ENCODE results near the gene IZUMO4.

Gene IZUMO4

DNA sequence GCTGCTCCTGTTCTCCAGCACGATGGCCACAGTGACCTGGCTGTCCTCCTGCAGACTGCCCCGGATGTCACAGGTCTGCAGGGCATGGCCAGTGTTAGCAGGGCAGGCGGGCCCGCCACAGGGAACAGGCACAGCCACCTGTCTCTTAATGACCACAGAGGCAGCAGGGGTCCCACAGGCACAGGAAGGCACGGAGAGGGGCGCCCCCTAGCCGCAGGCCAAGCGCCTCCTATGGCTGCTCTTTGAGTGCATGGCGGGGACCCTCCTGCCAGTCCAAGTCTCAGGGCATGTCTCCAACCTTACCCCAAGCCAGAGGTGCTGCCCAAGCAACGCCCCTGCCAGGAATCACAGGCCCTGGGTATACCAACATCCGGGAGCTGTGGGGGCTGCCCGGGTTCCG, 14.1 kb downstream of the IZUMO4 start:
- POLR2A ChIA-PET: no interaction called here
- H3K4me3 ChIP-seq (ENCODE audit: control insufficient read depth in 1 of 7, extremely low read depth in 1 of 7, insufficient read depth in 4 of 7, low read depth in 2 of 7, low read length in 6 of 7): no peak overlapping the region
- H3K27ac ChIP-seq (ENCODE audit: insufficient read depth in 1 of 2, low read depth in 1 of 2, low read length in 2 of 2, poor library complexity in 1 of 2, severe bottlenecking in 2 of 2): no peak overlapping the region
- H3K36me3 ChIP-seq (ENCODE audit: control insufficient read depth in 4 of 4, insufficient read depth in 4 of 4, low read length in 3 of 4): peaks cover 14 to 96% (median 72%) of the 10 kb centered on the region in 4 experiments
- CTCF ChIA-PET: no interaction called here
- 97% methylated on average over 10 of the region's 13 CpGs for WGBS (ENCODE audit: insufficient coverage)
- H3K9me3 ChIP-seq (ENCODE audit: control extremely low read depth in 1 of 5, control insufficient read depth in 4 of 5, insufficient read depth in 2 of 5, low read depth in 1 of 5, low read length in 4 of 5): peaks cover 0 to 5% (median 0%) of the 10 kb centered on the region in 5 experiments
- H3K4me1 ChIP-seq (ENCODE audit: control extremely low read depth in 1 of 4, control insufficient read depth in 4 of 4, insufficient read depth in 4 of 4, low read length in 3 of 4): no peaks in the 10 kb centered on the region
- H3K27me3 ChIP-seq (replicated peaks in 2 of 5; ENCODE audit: control insufficient read depth in 4 of 5, insufficient read depth in 5 of 5, low read length in 4 of 5): no peaks in the 10 kb centered on the region
- DNase-seq: no peak

- H3K4me1 ChIP-seq (ENCODE audit: control extremely low read depth in 1 of 4, control insufficient read depth in 4 of 4, insufficient read depth in 4 of 4, low read length in 3 of 4): no peaks in the 10 kb centered on the region
- no peak for DNase-seq
- H3K4me3 ChIP-seq (ENCODE audit: control insufficient read depth in 1 of 7, extremely low read depth in 1 of 7, insufficient read depth in 4 of 7, low read depth in 2 of 7, low read length in 6 of 7): no peak overlapping the region
- ChIA-PET CTCF (no interaction called here), POLR2A (interaction anchor here (0.9 kb wide), 1 partner anchor 69 kb away, joined by 3 read pairs; no protein-coding TSS in a partner anchor)
- WGBS (ENCODE audit: insufficient coverage): 96% methylated on average over 22 of the region's 22 CpGs
- H3K36me3 ChIP-seq (ENCODE audit: control insufficient read depth in 4 of 4, insufficient read depth in 4 of 4, low read length in 3 of 4): peaks cover 12 to 96% (median 73%) of the 10 kb centered on the region in 4 experiments
- no peaks in the 10 kb centered on the region for H3K9me3 ChIP-seq (ENCODE audit: control extremely low read depth in 1 of 5, control insufficient read depth in 4 of 5, insufficient read depth in 2 of 5, low read depth in 1 of 5, low read length in 4 of 5)
- no peaks in the 10 kb centered on the region for H3K27me3 ChIP-seq (replicated peaks in 2 of 5; ENCODE audit: control insufficient read depth in 4 of 5, insufficient read depth in 5 of 5, low read length in 4 of 5)
- no peak overlapping the region for H3K27ac ChIP-seq (ENCODE audit: insufficient read depth in 1 of 2, low read depth in 1 of 2, low read length in 2 of 2, poor library complexity in 1 of 2, severe bottlenecking in 2 of 2)
Observed at GRCh38 chr19:2111425-2111824, 14.7 kb downstream of the IZUMO4 start.

DNA sequence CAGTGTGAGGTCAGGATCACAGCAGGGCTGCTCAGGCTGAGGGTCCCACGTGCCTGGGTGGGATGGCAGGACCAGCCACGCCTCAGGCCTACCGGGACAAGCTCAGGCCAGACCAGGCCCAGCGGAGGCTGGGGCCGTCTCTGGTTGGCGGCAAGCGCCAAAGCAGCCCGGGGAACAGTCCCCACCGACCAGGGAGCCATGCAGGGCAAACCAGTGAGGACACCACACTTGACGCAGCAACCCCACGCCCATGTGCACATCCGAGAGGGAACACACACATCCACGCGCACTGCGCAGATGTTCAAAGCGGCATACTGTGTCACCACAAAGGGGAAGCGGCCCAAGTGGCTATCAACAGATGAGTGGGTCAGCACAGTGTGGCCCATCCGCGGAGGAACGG, 15.2 kb downstream of the IZUMO4 start:
- DNase-seq: no peak
- Histone ChIP-seq H3K27ac (ENCODE audit: insufficient read depth in 1 of 2, low read depth in 1 of 2, low read length in 2 of 2, poor library complexity in 1 of 2, severe bottlenecking in 2 of 2) (no peak overlapping the region), H3K4me1 (ENCODE audit: control extremely low read depth in 1 of 4, control insufficient read depth in 4 of 4, insufficient read depth in 4 of 4, low read length in 3 of 4) (no peaks in the 10 kb centered on the region), H3K36me3 (ENCODE audit: control insufficient read depth in 4 of 4, insufficient read depth in 4 of 4, low read length in 3 of 4) (peaks cover 9 to 96% (median 72%) of the 10 kb centered on the region in 4 experiments), H3K27me3 (replicated peaks in 2 of 5; ENCODE audit: control insufficient read depth in 4 of 5, insufficient read depth in 5 of 5, low read length in 4 of 5) (no peaks in the 10 kb centered on the region), H3K9me3 (ENCODE audit: control extremely low read depth in 1 of 5, control insufficient read depth in 4 of 5, insufficient read depth in 2 of 5, low read depth in 1 of 5, low read length in 4 of 5) (no peaks in the 10 kb centered on the region), H3K4me3 (ENCODE audit: control insufficient read depth in 1 of 7, extremely low read depth in 1 of 7, insufficient read depth in 4 of 7, low read depth in 2 of 7, low read length in 6 of 7) (no peak overlapping the region)
- CTCF ChIA-PET: no interaction called here
- WGBS (ENCODE audit: insufficient coverage): 99% methylated on average over 20 of the region's 20 CpGs
- POLR2A ChIA-PET: interaction anchor here (0.9 kb wide), 1 partner anchor 70 kb away, joined by 3 read pairs; no protein-coding TSS in a partner anchor

DNA sequence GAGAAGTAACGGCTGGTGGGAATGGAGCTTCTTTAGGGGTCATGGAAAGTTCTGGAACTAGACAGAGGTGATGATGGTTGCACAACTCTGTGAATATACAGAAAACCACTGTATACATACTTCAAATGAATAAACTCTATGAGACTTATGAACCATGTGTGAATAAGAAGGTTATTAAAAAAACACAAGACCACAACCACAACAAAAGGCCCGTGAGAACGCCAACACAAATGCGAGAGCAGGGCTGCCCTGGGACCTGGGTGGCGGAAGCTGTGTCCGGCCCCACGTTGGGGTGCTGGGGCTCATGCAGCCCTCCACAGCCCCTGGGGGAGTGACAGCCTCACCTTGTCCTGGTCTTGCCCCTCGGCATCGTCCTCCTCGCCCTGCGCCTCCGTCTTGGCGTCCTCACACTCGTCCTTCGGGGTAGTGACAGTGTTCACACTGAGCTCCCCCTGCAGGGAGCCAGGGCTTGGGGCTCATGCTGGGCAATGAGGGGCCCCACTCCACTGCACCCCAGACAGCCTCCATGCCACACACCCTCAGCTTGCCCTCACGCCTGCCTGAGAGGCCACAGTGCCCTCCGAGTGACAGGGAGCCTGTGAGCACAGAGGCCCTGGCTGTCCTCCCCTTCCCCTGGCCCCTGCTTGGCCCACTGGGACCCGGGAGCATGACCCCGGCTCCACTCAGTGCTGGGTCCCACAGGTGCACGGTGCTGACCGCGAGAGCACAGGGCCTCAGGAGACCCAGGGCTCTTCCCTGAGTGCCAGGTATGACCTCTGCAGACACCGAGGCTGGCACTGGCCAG, 16.0 kb downstream of the IZUMO4 start:
- H3K27ac ChIP-seq (ENCODE audit: insufficient read depth in 1 of 2, low read depth in 1 of 2, low read length in 2 of 2, poor library complexity in 1 of 2, severe bottlenecking in 2 of 2): no peak overlapping the region
- H3K4me1 ChIP-seq (ENCODE audit: control extremely low read depth in 1 of 4, control insufficient read depth in 4 of 4, insufficient read depth in 4 of 4, low read length in 3 of 4): no peaks in the 10 kb centered on the region
- H3K9me3 ChIP-seq (ENCODE audit: control extremely low read depth in 1 of 5, control insufficient read depth in 4 of 5, insufficient read depth in 2 of 5, low read depth in 1 of 5, low read length in 4 of 5): no peaks in the 10 kb centered on the region
- POLR2A ChIA-PET: no interaction called here
- CTCF ChIA-PET: interaction anchor here (0.5 kb wide), 1 partner anchor 93 kb away, joined by 3 read pairs; no protein-coding TSS in a partner anchor
- H3K36me3 ChIP-seq (ENCODE audit: control insufficient read depth in 4 of 4, insufficient read depth in 4 of 4, low read length in 3 of 4): peaks cover 9 to 99% (median 77%) of the 10 kb centered on the region in 4 experiments
- no peaks in the 10 kb centered on the region for H3K27me3 ChIP-seq (replicated peaks in 2 of 5; ENCODE audit: control insufficient read depth in 4 of 5, insufficient read depth in 5 of 5, low read length in 4 of 5)
- 93% methylated on average over 17 of the region's 23 CpGs for WGBS (ENCODE audit: insufficient coverage)
- H3K4me3 ChIP-seq (ENCODE audit: control insufficient read depth in 1 of 7, extremely low read depth in 1 of 7, insufficient read depth in 4 of 7, low read depth in 2 of 7, low read length in 6 of 7): no peak overlapping the region
- no peak for DNase-seq

- Histone ChIP-seq H3K4me1 (ENCODE audit: control extremely low read depth in 1 of 4, control insufficient read depth in 4 of 4, insufficient read depth in 4 of 4, low read length in 3 of 4) (no peaks in the 10 kb centered on the region), H3K36me3 (ENCODE audit: control insufficient read depth in 4 of 4, insufficient read depth in 4 of 4, low read length in 3 of 4) (peaks cover 9 to 99% (median 78%) of the 10 kb centered on the region in 4 experiments), H3K27me3 (replicated peaks in 2 of 5; ENCODE audit: control insufficient read depth in 4 of 5, insufficient read depth in 5 of 5, low read length in 4 of 5) (no peaks in the 10 kb centered on the region), H3K9me3 (ENCODE audit: control extremely low read depth in 1 of 5, control insufficient read depth in 4 of 5, insufficient read depth in 2 of 5, low read depth in 1 of 5, low read length in 4 of 5) (no peaks in the 10 kb centered on the region), H3K27ac (ENCODE audit: insufficient read depth in 1 of 2, low read depth in 1 of 2, low read length in 2 of 2, poor library complexity in 1 of 2, severe bottlenecking in 2 of 2) (no peak overlapping the region), H3K4me3 (ENCODE audit: control insufficient read depth in 1 of 7, extremely low read depth in 1 of 7, insufficient read depth in 4 of 7, low read depth in 2 of 7, low read length in 6 of 7) (no peak overlapping the region)
- ChIA-PET CTCF (no interaction called here), POLR2A (no interaction called here)
- 97% methylated on average over 19 of the region's 24 CpGs for WGBS (ENCODE audit: insufficient coverage)
- DNase-seq: no peak
Observed at GRCh38 chr19:2113439-2114211, 16.9 kb downstream of the IZUMO4 start.

- ChIA-PET POLR2A (no interaction called here), CTCF (no interaction called here)
- no peak overlapping the region for H3K27ac ChIP-seq (ENCODE audit: insufficient read depth in 1 of 2, low read depth in 1 of 2, low read length in 2 of 2, poor library complexity in 1 of 2, severe bottlenecking in 2 of 2)
- WGBS (ENCODE audit: insufficient coverage): 96% methylated on average over 8 of the region's 9 CpGs
- H3K4me1 ChIP-seq (ENCODE audit: control extremely low read depth in 1 of 4, control insufficient read depth in 4 of 4, insufficient read depth in 4 of 4, low read length in 3 of 4): no peaks in the 10 kb centered on the region
- H3K36me3 ChIP-seq (ENCODE audit: control insufficient read depth in 4 of 4, insufficient read depth in 4 of 4, low read length in 3 of 4): peaks cover 9 to 99% (median 75%) of the 10 kb centered on the region in 4 experiments
- H3K9me3 ChIP-seq (ENCODE audit: control extremely low read depth in 1 of 5, control insufficient read depth in 4 of 5, insufficient read depth in 2 of 5, low read depth in 1 of 5, low read length in 4 of 5): no peaks in the 10 kb centered on the region
- no peak overlapping the region for H3K4me3 ChIP-seq (ENCODE audit: control insufficient read depth in 1 of 7, extremely low read depth in 1 of 7, insufficient read depth in 4 of 7, low read depth in 2 of 7, low read length in 6 of 7)
- DNase-seq: no peak
- no peaks in the 10 kb centered on the region for H3K27me3 ChIP-seq (replicated peaks in 2 of 5; ENCODE audit: control insufficient read depth in 4 of 5, insufficient read depth in 5 of 5, low read length in 4 of 5)
Observed at GRCh38 chr19:2114218-2114617, 17.5 kb downstream of the IZUMO4 start.

DNA sequence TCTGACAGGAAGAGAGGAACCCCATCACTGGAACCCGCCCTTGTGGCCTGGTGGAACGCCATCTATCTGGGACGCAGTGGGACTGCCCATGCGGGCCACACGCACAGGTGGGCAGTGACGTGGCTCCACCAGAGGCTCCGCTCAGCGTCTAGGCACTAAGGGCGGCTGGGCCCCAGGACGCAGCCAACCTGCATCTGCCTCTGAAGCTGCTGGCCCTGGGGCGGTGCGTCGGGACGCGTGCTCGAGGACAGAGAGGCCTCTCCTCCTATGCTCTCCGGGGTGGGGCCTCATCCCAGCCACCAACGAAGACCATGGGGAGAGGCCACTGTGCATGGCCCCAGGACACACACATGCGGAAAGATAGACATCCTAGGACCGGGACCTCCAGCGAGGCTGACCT, 18.1 kb downstream of the IZUMO4 start:
- no peak for DNase-seq
- Histone ChIP-seq H3K9me3 (ENCODE audit: control extremely low read depth in 1 of 5, control insufficient read depth in 4 of 5, insufficient read depth in 2 of 5, low read depth in 1 of 5, low read length in 4 of 5) (no peaks in the 10 kb centered on the region), H3K36me3 (ENCODE audit: control insufficient read depth in 4 of 4, insufficient read depth in 4 of 4, low read length in 3 of 4) (peaks cover 9 to 94% (median 73%) of the 10 kb centered on the region in 4 experiments), H3K27me3 (replicated peaks in 2 of 5; ENCODE audit: control insufficient read depth in 4 of 5, insufficient read depth in 5 of 5, low read length in 4 of 5) (no peaks in the 10 kb centered on the region), H3K27ac (ENCODE audit: insufficient read depth in 1 of 2, low read depth in 1 of 2, low read length in 2 of 2, poor library complexity in 1 of 2, severe bottlenecking in 2 of 2) (no peak overlapping the region), H3K4me3 (ENCODE audit: control insufficient read depth in 1 of 7, extremely low read depth in 1 of 7, insufficient read depth in 4 of 7, low read depth in 2 of 7, low read length in 6 of 7) (no peak overlapping the region), H3K4me1 (ENCODE audit: control extremely low read depth in 1 of 4, control insufficient read depth in 4 of 4, insufficient read depth in 4 of 4, low read length in 3 of 4) (no peaks in the 10 kb centered on the region)
- ChIA-PET POLR2A (no interaction called here), CTCF (interaction anchor here (1.2 kb wide), 1 partner anchor 185 kb away, joined by 3 read pairs; no protein-coding TSS in a partner anchor)
- WGBS (ENCODE audit: insufficient coverage): 98% methylated on average over 21 of the region's 21 CpGs

All from common myeloid progenitor, CD34-positive (primary cell).